OCI-LY3 (cell line): ENCODE results near the gene RPS6KA6.

Experiments used
- CTCF ChIP-seq: fragments of 200-600, 300-600 bp; sonication (generic); IDR thresholded peaks from 2 replicates; pipeline ENCODE4 v1.5.1; 2014; ENCODE audit warnings: antibody characterized with exemption, low read length, low read depth
- EZH2phosphoT487 ChIP-seq: fragments of 200-600 bp; shearing (Covaris generic); IDR thresholded peaks from 2 replicates; pipeline ENCODE4 v1.6.1; 2018; ENCODE audit warnings: antibody characterized with exemption, mixed run types, low read depth

GRCh38 chrX:84155938-84156337, 32.1 kb downstream of the RPS6KA6 start:
- TF ChIP-seq EZH2phosphoT487 (no peak), CTCF (no peak)
